Thyroid gland (tissue), 4 donors: Measurements from ENCODE around the gene ZNF865.

ENCODE experiments used
- POLR2A ChIP-seq, 2 donors: fragments of 450-650 bp; IDR thresholded peaks; one replicate each; pipeline ENCODE4 v1.6.1; 2017; ENCODE audit warnings: antibody characterized with exemption in 2 of 2, mild to moderate bottlenecking in 2 of 2, moderate library complexity in 1 of 2
- TF ChIP-seq, protein P1 (sequence below), 6 experiments: fragments of 200-600 bp in 3 of 6; fragments of 450-650 bp in 3 of 6; sonication (generic) in 3 of 6; IDR thresholded peaks; one replicate each; pipeline ENCODE4 v1.5.1; 2016 to 2019; ENCODE audit warnings: antibody characterized with exemption in 6 of 6, mild to moderate bottlenecking in 2 of 6, inconsistent platforms in 1 of 6, moderate library complexity in 1 of 6

DNA sequence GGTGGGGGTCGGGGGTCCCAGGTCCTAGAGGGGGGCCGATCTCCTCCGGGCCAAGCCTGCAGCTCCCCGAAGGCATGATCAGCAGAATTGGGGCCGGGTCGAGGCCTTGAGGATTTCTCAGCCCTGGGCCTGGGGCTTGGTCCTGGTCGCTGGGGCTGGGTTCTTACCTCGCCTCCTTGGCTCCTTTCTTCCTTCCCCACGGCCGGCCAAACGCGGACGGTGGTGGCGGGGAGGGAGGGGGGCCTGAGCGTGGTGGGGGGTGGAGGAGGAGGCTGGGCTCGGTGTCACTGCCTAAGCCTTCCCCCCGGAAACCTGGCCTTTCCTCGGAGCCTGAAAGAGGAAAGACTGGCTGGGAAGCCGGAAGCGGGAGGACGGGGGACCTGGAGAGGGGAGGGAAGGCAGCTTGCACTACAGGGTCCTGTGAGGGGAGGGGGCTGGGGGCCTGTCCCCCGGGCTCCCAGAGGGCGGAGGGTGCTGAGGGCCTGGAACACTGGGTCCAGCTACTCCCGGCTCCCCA lies 24.8 kb upstream of the ZNF865 start, which contains the start of gene ZNF579:
- TF ChIP-seq POLR2A (IDR thresholded peaks at IDR 0.05), result no peak
- TF ChIP-seq, protein P1, sequence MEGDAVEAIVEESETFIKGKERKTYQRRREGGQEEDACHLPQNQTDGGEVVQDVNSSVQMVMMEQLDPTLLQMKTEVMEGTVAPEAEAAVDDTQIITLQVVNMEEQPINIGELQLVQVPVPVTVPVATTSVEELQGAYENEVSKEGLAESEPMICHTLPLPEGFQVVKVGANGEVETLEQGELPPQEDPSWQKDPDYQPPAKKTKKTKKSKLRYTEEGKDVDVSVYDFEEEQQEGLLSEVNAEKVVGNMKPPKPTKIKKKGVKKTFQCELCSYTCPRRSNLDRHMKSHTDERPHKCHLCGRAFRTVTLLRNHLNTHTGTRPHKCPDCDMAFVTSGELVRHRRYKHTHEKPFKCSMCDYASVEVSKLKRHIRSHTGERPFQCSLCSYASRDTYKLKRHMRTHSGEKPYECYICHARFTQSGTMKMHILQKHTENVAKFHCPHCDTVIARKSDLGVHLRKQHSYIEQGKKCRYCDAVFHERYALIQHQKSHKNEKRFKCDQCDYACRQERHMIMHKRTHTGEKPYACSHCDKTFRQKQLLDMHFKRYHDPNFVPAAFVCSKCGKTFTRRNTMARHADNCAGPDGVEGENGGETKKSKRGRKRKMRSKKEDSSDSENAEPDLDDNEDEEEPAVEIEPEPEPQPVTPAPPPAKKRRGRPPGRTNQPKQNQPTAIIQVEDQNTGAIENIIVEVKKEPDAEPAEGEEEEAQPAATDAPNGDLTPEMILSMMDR (IDR thresholded peaks at IDR 0.05), result no peak
